ENCODE data around the gene ADAMTS18. TPM values are rescaled to one million over a fixed set of nuclear protein-coding genes. Genes with fewer than 3 reads are reported as not detected.
"Not testable (repeated sequence)": the region's sequence is repeated elsewhere in the genome, so short reads cannot be mapped to it uniquely, and the experiment has no call there.

Gene ADAMTS18
- total and polyA plus RNA-seq, 2 donors (not counting 1 experiment from before 2014, with no cell fraction given), result not detected

- H2AFZ ChIP-seq (ENCODE audit: low read length), result no peak overlapping the region
- peak; percentile 81 to 86 for DNase-seq (ENCODE audit: low read depth in 2 of 2)
- no peaks in the 10 kb centered on the region for H3K36me3 ChIP-seq (ENCODE audit: control insufficient read depth, insufficient read depth, low read length)
- H3K4me3 ChIP-seq (replicated peaks in 1 of 4; ENCODE audit: control extremely low read depth in 1 of 4, insufficient read depth in 1 of 4, low read depth in 3 of 4, low read length in 4 of 4), result no peak overlapping the region
- no peaks in the 10 kb centered on the region for H4K20me1 ChIP-seq (ENCODE audit: control insufficient read depth, extremely low read depth, insufficient read depth, low read length)
- no peak for TF ChIP-seq CTCF (conservative IDR thresholded peaks at IDR 0.05 in 1 of 2, IDR thresholded peaks at IDR 0.05 in 1 of 2; ENCODE audit: low read depth in 1 of 2, low read length in 2 of 2)
- H3K4me1 ChIP-seq (ENCODE audit: control insufficient read depth, extremely low read depth, insufficient read depth, low read length), result no peaks in the 10 kb centered on the region
- H3K79me2 ChIP-seq (ENCODE audit: control insufficient read depth, insufficient read depth, low read length), result no peaks in the 10 kb centered on the region
- no peak overlapping the region for H3K9ac ChIP-seq (ENCODE audit: insufficient read depth, low read length)
- H3K9me3 ChIP-seq (ENCODE audit: control insufficient read depth, insufficient read depth, low read depth, low read length), result no peaks in the 10 kb centered on the region
- H3K27me3 ChIP-seq (ENCODE audit: control insufficient read depth, insufficient read depth, low read length), result no peaks in the 10 kb centered on the region
- H3K4me2 ChIP-seq (ENCODE audit: extremely low read depth, insufficient read depth, low read length), result no peak overlapping the region
- no peak overlapping the region for H3K27ac ChIP-seq (ENCODE audit: insufficient read depth, low read length)
These were observed 161.0 kb downstream of the ADAMTS18 start for GRCh38 chr16:77273815-77274214.

- no peaks in the 10 kb centered on the region for H4K20me1 ChIP-seq (ENCODE audit: control insufficient read depth, extremely low read depth, insufficient read depth, low read length)
- H3K79me2 ChIP-seq (ENCODE audit: control insufficient read depth, insufficient read depth, low read length), result no peaks in the 10 kb centered on the region
- H3K4me2 ChIP-seq (ENCODE audit: extremely low read depth, insufficient read depth, low read length), result no peak overlapping the region
- no peak overlapping the region for H3K4me3 ChIP-seq (replicated peaks in 1 of 4; ENCODE audit: control extremely low read depth in 1 of 4, insufficient read depth in 1 of 4, low read depth in 3 of 4, low read length in 4 of 4)
- H3K4me1 ChIP-seq (ENCODE audit: control insufficient read depth, extremely low read depth, insufficient read depth, low read length), result no peaks in the 10 kb centered on the region
- H3K9ac ChIP-seq (ENCODE audit: insufficient read depth, low read length), result no peak overlapping the region
- no peak for DNase-seq (ENCODE audit: low read depth in 2 of 2)
- H3K9me3 ChIP-seq (ENCODE audit: control insufficient read depth, insufficient read depth, low read depth, low read length), result no peaks in the 10 kb centered on the region
- H2AFZ ChIP-seq (ENCODE audit: low read length), result no peak overlapping the region
- H3K36me3 ChIP-seq (ENCODE audit: control insufficient read depth, insufficient read depth, low read length), result no peaks in the 10 kb centered on the region
- H3K27ac ChIP-seq (ENCODE audit: insufficient read depth, low read length), result no peak overlapping the region
- no peak for TF ChIP-seq EZH2 (IDR thresholded peaks at IDR 0.05; ENCODE audit: low read length, missing control alignments)
- TF ChIP-seq CTCF (conservative IDR thresholded peaks at IDR 0.05 in 1 of 2, IDR thresholded peaks at IDR 0.05 in 1 of 2; ENCODE audit: low read depth in 1 of 2, low read length in 2 of 2), result no peak
- H3K27me3 ChIP-seq (ENCODE audit: control insufficient read depth, insufficient read depth, low read length), result no peaks in the 10 kb centered on the region
These were observed 163.1 kb downstream of the ADAMTS18 start for GRCh38 chr16:77271532-77272426.

- not testable (repeated sequence) for H3K9me3 ChIP-seq (ENCODE audit: control insufficient read depth, insufficient read depth, low read depth, low read length); H3K4me3 ChIP-seq (replicated peaks in 1 of 4; ENCODE audit: control extremely low read depth in 1 of 4, insufficient read depth in 1 of 4, low read depth in 3 of 4, low read length in 4 of 4); H3K79me2 ChIP-seq (ENCODE audit: control insufficient read depth, insufficient read depth, low read length); H3K9ac ChIP-seq (ENCODE audit: insufficient read depth, low read length); DNase-seq (ENCODE audit: low read depth in 2 of 2); H3K36me3 ChIP-seq (ENCODE audit: control insufficient read depth, insufficient read depth, low read length); H3K4me2 ChIP-seq (ENCODE audit: extremely low read depth, insufficient read depth, low read length); H4K20me1 ChIP-seq (ENCODE audit: control insufficient read depth, extremely low read depth, insufficient read depth, low read length); H3K27ac ChIP-seq (ENCODE audit: insufficient read depth, low read length); H3K27me3 ChIP-seq (ENCODE audit: control insufficient read depth, insufficient read depth, low read length); H2AFZ ChIP-seq (ENCODE audit: low read length); H3K4me1 ChIP-seq (ENCODE audit: control insufficient read depth, extremely low read depth, insufficient read depth, low read length)
These were observed 168.6 kb downstream of the ADAMTS18 start for GRCh38 chr16:77266185-77266584.
